GM19468 (cell line): ENCODE results near the gene MEOX1.

Experiments
- ATAC-seq: cut with Tn5 transposase; IDR thresholded peaks from one replicate; pipeline ENCODE4 v1.9.1; 2021; ENCODE audit warnings: mild to moderate bottlenecking, moderate library complexity, moderate number of reproducible peaks; ENCODE audit not compliant: unreplicated experiment; ENCODE audit errors: extremely low read depth

Gene MEOX1

GRCh38 chr17:43599835-43600234 is 61.9 kb downstream of the MEOX1 start:
- ATAC-seq: no peak

DNA sequence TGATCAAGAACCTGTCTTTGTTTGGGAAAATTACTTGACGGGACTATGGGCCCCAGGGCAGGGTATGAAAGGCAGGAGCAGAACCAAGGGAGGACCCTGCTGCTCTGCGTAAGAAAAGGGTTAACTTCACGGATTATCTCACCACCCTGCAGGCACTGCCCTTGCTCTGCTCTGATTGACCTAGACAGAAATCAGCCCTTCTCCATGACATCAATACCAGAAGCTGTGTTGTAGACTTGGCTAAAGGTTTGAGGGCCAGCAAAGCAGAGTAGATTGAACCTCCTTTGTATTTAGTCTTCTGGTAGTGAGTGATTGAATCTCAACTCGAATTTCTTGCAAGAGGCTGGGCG is 62.7 kb downstream of the MEOX1 start:
- ATAC-seq: no peak

DNA sequence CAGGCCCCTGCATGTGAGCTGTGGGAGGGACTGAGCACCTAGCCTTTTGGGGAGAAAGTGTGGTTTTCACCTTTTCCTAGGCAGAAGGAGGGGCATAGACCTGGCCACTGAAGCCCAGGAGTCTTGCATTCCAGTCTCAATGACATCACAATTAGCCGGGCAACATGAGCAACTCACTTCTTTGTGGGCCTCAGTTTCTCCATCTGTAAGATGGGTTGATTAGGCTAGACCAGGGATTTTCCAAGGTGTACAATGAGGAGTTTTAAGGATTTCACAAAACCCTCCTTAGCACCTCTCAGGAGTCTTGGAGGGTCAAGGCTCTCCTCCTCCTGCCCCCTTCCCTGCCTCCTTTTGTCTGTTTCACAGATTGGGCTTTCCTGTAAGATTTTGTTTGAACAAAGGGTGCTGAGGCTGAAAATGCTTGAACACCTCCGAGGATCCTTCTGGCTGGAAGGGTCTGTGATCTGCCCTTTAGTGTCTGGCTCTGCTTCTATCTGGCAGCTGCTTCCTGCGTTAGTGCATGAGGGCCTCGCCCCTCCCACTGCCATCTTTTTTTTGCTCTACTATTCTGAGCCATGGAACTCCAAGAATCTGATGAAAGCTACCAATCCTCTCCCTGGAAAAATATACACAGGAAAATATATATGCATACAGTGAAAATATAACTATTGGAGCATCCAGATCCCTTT is 63.2 kb downstream of the MEOX1 start:
- no peak for ATAC-seq

DNA sequence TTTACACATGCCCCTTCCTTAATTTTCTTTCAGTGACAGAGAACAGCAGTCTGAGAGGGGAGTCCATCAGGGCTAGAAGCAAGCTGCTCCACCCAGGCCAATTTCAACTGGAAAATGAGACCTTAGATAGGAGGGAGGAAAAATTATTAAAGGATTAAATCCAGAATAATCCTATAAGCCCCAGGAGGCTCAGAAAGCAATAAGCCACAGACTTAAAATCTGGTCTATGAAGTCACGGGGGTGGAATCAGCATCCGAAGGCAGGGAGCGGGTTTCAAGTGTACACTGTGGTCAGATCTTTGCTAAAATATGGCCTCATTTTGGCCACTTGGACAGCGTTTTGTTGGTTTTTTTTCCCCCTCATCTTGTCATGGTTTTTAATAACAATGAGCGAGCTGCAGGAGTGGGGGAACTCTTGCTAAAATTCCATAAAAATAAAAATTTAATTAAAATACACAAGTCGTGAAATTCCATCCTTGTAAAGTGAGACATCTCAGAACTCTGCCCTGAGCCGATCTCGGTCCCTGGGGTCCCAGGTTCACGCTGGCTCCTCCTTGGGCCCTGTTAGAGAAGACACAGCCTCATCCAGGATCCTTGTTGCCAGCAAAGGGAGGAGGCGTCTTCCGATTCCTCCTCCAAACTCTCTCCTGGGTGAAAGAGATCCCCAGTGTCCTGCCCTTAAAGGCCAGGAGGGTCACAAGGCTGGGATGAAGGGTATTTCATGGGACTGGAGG is 63.9 kb downstream of the MEOX1 start:
- no peak for ATAC-seq

GRCh38 chr17:43595466-43595865 is 66.3 kb downstream of the MEOX1 start:
- no peak for ATAC-seq

- no peak for ATAC-seq
Observed at GRCh38 chr17:43591779-43592562, 69.8 kb downstream of the MEOX1 start.

DNA sequence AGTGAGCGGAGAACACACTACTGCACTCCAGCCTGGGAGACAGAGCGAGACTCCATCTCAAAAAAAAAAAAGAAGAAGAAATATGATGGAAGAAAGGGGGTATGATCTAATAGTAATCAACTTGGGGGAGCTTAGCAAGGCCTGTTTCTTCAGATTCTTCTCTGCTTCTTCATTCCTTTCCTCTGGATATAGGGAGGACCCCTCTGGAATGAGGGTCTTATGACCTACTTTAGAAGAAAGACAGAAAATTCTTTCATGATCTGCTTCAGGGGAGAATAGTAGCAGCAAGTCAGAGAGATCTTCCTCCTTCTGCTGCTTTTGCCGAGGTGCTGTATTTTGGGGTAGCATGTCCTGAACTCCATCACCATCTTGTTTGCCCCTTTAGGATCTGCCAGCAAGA is 70.7 kb downstream of the MEOX1 start:
- ATAC-seq: no peak
